Measurements from ENCODE around the gene FHL1. TPM values are rescaled to one million over a fixed set of nuclear protein-coding genes. Genes with fewer than 3 reads are reported as not detected.

The FHL1 gene
- total and polyA plus RNA-seq, 2 of the 4 experiments (the other 2 are of a cell fraction), result 69.4 to 72.9 TPM

- ATAC-seq (ENCODE audit: low read depth) (no peak), DNase-seq (peak; percentile 34)
- H4K5ac ChIP-seq (ENCODE audit: low read depth, low read length), result no peak overlapping the region
- no peak overlapping the region for H3K18ac ChIP-seq (ENCODE audit: low read depth, low read length)
- H3K4me3 ChIP-seq (ENCODE audit: insufficient read depth, low read depth, low read length), result no peak overlapping the region
- no peak overlapping the region for H2AK5ac ChIP-seq (ENCODE audit: low read depth, low read length)
- H4K20me1 ChIP-seq (ENCODE audit: insufficient read depth, low read length), result no peaks in the 10 kb centered on the region; the same call in 1 of the 2 replicates
- H2AFZ ChIP-seq (replicated peaks; ENCODE audit: low read length, poor library complexity), result no peak overlapping the region
- dilution Hi-C loops (cut with HindIII; ENCODE audit: low sequenced_read_pairs, unreplicated experiment), result no loop called here
- no peaks in the 10 kb centered on the region for H3K79me1 ChIP-seq (ENCODE audit: low read depth in 1 of 2, low read length in 2 of 2)
- POLR2A ChIA-PET (ENCODE audit: unreplicated experiment), result no interaction called here
- peaks cover 11% of the 10 kb centered on the region for H3K36me3 ChIP-seq (ENCODE audit: control insufficient read depth, insufficient read depth, low read length)
- H2AK9ac ChIP-seq (replicated peaks; ENCODE audit: low read depth, low read length, poor library complexity), result no peak overlapping the region
- H3K23ac ChIP-seq (ENCODE audit: low read depth, low read length), result peak overlapping the region; percentile 70; the same call in 1 of the 2 replicates
- no peak overlapping the region for H2BK15ac ChIP-seq (ENCODE audit: low read depth, low read length)
- H3K14ac ChIP-seq (replicated peaks; ENCODE audit: low read depth, low read length), result no peak overlapping the region
- TF ChIP-seq, protein P1, sequence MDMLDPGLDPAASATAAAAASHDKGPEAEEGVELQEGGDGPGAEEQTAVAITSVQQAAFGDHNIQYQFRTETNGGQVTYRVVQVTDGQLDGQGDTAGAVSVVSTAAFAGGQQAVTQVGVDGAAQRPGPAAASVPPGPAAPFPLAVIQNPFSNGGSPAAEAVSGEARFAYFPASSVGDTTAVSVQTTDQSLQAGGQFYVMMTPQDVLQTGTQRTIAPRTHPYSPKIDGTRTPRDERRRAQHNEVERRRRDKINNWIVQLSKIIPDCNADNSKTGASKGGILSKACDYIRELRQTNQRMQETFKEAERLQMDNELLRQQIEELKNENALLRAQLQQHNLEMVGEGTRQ (IDR thresholded peaks at IDR 0.05; ENCODE audit: low read depth, low read length), result no peak
- TF ChIP-seq RCOR1 (IDR thresholded peaks at IDR 0.05; ENCODE audit: insufficient replicate concordance, low read length) (no peak), CHD1 (IDR thresholded peaks at IDR 0.05; ENCODE audit: low read depth, low read length) (no peak), BHLHE40 (IDR thresholded peaks at IDR 0.05; ENCODE audit: low read depth, low read length) (no peak), POLR2A (IDR thresholded peaks at IDR 0.05; ENCODE audit: low read depth, low read length) (no peak), MXI1 (IDR thresholded peaks at IDR 0.05; ENCODE audit: borderline replicate concordance, low read depth, low read length) (no peak), CEBPB (IDR thresholded peaks at IDR 0.05; ENCODE audit: low read depth, low read length) (no peak), ELK1 (IDR thresholded peaks at IDR 0.05; ENCODE audit: borderline replicate concordance, low read depth, low read length) (no peak), NFE2L2 (IDR thresholded peaks at IDR 0.05; ENCODE audit: low read depth, low read length) (no peak), RFX5 (IDR thresholded peaks at IDR 0.05; ENCODE audit: low read depth, low read length) (no peak)
- TF ChIP-seq, protein P2, sequence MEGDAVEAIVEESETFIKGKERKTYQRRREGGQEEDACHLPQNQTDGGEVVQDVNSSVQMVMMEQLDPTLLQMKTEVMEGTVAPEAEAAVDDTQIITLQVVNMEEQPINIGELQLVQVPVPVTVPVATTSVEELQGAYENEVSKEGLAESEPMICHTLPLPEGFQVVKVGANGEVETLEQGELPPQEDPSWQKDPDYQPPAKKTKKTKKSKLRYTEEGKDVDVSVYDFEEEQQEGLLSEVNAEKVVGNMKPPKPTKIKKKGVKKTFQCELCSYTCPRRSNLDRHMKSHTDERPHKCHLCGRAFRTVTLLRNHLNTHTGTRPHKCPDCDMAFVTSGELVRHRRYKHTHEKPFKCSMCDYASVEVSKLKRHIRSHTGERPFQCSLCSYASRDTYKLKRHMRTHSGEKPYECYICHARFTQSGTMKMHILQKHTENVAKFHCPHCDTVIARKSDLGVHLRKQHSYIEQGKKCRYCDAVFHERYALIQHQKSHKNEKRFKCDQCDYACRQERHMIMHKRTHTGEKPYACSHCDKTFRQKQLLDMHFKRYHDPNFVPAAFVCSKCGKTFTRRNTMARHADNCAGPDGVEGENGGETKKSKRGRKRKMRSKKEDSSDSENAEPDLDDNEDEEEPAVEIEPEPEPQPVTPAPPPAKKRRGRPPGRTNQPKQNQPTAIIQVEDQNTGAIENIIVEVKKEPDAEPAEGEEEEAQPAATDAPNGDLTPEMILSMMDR (conservative IDR thresholded peaks at IDR 0.05; ENCODE audit: low read depth, low read length), result no peak
- no peak overlapping the region for H3K27ac ChIP-seq (ENCODE audit: insufficient read depth, low read length)
- H2BK5ac ChIP-seq (ENCODE audit: low read depth, low read length, poor library complexity, severe bottlenecking), result peak overlapping the region; percentile 43
- H4K8ac ChIP-seq (ENCODE audit: low read depth in 2 of 2, low read length in 2 of 2), result 0 out of 4 replicates have a peak overlapping the region, but pooled peaks of 1 of the 2 experiments have one; percentile 22
- no peaks in the 10 kb centered on the region for H3K9me3 ChIP-seq (ENCODE audit: control insufficient read depth, insufficient read depth, low read length)
- CTCF ChIA-PET, result no interaction called here
- intact Hi-C loops (cut with micrococcal nuclease), result no loop called here
- no peak overlapping the region for H3K4me2 ChIP-seq (ENCODE audit: low read depth, low read length)
- H3K56ac ChIP-seq (ENCODE audit: extremely low read depth, insufficient read depth, low read length), result no peak overlapping the region
- H3K9me1 ChIP-seq (ENCODE audit: insufficient read depth, low read length), result peaks cover 10% of the 10 kb centered on the region
- no peak overlapping the region for H3K9ac ChIP-seq (ENCODE audit: low read depth, low read length)
- H3K4ac ChIP-seq (ENCODE audit: low read depth, low read length), result peak overlapping the region; percentile 66
- peak overlapping the region; percentile 5 for H2BK120ac ChIP-seq (ENCODE audit: low read depth, low read length)
- H2BK20ac ChIP-seq (ENCODE audit: low read depth, low read length), result peak overlapping the region; percentile 81
- H3K27me3 ChIP-seq (ENCODE audit: control insufficient read depth, insufficient read depth, low read length), result no peaks in the 10 kb centered on the region; the same call in 1 of the 2 replicates
- no TSS peak for BruUV-seq (replicated peaks)
- in situ Hi-C loops (cut with MboI; ENCODE audit: low sequenced_read_pairs), result no loop called here
- peak overlapping the region; percentile 59 for H4K91ac ChIP-seq (ENCODE audit: insufficient read depth, low read depth, low read length)
- H3K4me1 ChIP-seq (ENCODE audit: control insufficient read depth, insufficient read depth, low read length), result peaks cover 10% of the 10 kb centered on the region
These were observed 68.2 kb downstream of the FHL1 start for GRCh38 chrX:136215559-136215958.
